ENCODE measurements around the gene RAB11FIP3.
A peak's percentile ranks its signal among the peaks of the same experiment; 100 is the strongest.

Gene RAB11FIP3

GRCh38 chr16:424623-425081, 797 bp upstream of the RAB11FIP3 start:
- POLR2A ChIA-PET (ENCODE audit: low non-redundant PET) = interaction anchor here (1.2 kb wide), 1 partner anchor 23 kb away, joined by 6 read pairs; the partner anchor contains the start of gene DECR2
- CTCF ChIA-PET = interaction anchor here (0.6 to 1.2 kb wide), 5 partner anchors 9 to 144 kb away, joined by 3 to 7 read pairs (median 3); partner anchors contain the start of gene ARHGDIG
- TF ChIP-seq, protein P1, sequence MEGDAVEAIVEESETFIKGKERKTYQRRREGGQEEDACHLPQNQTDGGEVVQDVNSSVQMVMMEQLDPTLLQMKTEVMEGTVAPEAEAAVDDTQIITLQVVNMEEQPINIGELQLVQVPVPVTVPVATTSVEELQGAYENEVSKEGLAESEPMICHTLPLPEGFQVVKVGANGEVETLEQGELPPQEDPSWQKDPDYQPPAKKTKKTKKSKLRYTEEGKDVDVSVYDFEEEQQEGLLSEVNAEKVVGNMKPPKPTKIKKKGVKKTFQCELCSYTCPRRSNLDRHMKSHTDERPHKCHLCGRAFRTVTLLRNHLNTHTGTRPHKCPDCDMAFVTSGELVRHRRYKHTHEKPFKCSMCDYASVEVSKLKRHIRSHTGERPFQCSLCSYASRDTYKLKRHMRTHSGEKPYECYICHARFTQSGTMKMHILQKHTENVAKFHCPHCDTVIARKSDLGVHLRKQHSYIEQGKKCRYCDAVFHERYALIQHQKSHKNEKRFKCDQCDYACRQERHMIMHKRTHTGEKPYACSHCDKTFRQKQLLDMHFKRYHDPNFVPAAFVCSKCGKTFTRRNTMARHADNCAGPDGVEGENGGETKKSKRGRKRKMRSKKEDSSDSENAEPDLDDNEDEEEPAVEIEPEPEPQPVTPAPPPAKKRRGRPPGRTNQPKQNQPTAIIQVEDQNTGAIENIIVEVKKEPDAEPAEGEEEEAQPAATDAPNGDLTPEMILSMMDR (conservative IDR thresholded peaks at IDR 0.05; ENCODE audit: low read depth) = no peak
- peak overlapping the region; percentile 100 for H3K27ac ChIP-seq
- DNase-seq (ENCODE audit: low spot score) = no peak

DNA sequence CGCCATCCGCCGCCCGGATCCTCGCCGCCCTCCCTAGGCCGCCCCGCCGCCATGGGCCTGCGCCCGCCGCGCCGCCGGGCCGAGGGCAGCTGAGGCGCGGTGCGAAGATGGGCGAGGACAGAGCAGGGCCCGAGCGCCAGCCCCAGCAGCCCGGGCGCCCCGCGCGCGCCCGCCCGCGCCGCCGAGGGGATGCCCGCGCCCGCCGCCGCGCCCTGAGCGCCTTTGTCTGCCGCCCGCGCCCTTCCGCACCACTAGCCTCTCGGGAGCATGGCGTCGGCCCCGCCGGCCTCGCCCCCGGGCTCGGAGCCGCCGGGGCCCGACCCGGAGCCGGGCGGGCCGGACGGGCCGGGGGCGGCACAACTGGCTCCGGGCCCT, 278 bp downstream of the RAB11FIP3 start:
- H3K27ac ChIP-seq = peak overlapping the region; percentile 100
- ChIA-PET POLR2A (ENCODE audit: low non-redundant PET) (interaction anchor here (0.6 kb wide), 1 partner anchor 1624 kb away, joined by 3 read pairs; no protein-coding TSS in a partner anchor), CTCF (interaction anchor here (0.5 to 1.2 kb wide), 4 partner anchors 23 to 132 kb away, joined by 3 to 5 read pairs (median 4); partner anchors contain the start of gene DECR2)
- DNase-seq (ENCODE audit: low spot score) = peak; percentile 19
- TF ChIP-seq, protein P1 (conservative IDR thresholded peaks at IDR 0.05; ENCODE audit: low read depth) = no peak

DNA sequence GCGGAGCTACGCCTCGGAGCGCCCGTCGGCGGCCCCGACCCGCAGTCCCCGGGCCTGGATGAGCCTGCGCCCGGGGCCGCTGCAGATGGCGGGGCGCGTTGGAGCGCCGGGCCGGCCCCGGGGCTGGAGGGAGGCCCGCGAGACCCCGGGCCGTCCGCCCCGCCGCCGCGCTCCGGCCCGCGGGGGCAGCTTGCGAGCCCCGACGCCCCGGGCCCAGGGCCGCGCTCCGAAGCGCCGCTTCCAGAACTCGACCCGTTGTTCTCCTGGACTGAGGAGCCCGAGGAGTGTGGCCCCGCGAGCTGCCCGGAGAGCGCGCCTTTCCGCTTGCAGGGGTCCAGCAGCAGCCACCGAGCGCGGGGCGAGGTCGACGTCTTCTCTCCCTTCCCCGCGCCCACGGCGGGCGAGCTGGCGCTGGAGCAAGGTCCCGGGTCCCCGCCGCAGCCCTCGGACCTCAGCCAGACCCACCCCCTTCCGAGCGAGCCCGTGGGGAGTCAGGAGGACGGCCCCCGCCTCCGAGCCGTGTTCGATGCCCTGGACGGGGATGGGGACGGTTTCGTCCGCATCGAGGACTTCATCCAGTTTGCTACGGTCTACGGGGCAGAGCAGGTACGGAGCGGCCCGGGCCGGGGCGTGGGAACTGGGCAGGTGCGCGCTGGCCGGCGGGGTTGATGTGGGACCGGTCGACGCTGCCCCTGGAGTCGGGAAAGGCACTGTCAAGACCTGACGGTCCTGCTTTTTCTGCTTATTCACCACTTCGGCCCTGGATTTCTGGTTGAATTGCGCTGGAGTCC, 861 bp downstream of the RAB11FIP3 start:
- H3K27ac ChIP-seq = peak overlapping the region; percentile 100
- ChIA-PET POLR2A (ENCODE audit: low non-redundant PET) (no interaction called here), CTCF (interaction anchor here (0.5 to 1.2 kb wide), 4 partner anchors 24 to 131 kb away, joined by 3 to 5 read pairs (median 4); partner anchors contain the start of gene DECR2)

DNA sequence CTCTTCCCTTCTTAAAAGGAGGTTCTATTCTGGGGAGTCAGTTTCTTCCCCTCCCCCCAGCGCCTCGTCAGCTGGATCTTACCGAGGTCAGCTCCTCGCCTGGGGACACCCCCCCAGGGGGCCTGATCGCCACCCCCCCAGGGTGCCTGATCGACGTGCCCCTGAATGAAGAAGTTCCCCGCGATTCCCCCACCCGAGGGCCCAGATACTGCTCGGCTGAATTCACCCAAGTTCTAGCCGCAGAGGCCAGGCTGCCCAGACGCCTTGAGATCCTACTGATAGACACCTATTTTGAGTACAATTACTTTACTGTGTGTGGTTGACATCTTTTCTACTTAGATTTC, 1.4 kb downstream of the RAB11FIP3 start:
- H3K27ac ChIP-seq = peak overlapping the region; percentile 100
- CTCF ChIA-PET = interaction anchor here (1.2 kb wide), 1 partner anchor 25 kb away, joined by 5 read pairs; the partner anchor contains the start of gene DECR2
- DNase-seq (ENCODE audit: low spot score) = no peak
- TF ChIP-seq, protein P1 (conservative IDR thresholded peaks at IDR 0.05; ENCODE audit: low read depth) = no peak
- POLR2A ChIA-PET (ENCODE audit: low non-redundant PET) = no interaction called here

More for the DNA sequence above, 861 bp downstream of the RAB11FIP3 start:
- DNase-seq (ENCODE audit: low spot score) = peak; percentile 19
- TF ChIP-seq, protein P1 (conservative IDR thresholded peaks at IDR 0.05; ENCODE audit: low read depth) = no peak

DNA sequence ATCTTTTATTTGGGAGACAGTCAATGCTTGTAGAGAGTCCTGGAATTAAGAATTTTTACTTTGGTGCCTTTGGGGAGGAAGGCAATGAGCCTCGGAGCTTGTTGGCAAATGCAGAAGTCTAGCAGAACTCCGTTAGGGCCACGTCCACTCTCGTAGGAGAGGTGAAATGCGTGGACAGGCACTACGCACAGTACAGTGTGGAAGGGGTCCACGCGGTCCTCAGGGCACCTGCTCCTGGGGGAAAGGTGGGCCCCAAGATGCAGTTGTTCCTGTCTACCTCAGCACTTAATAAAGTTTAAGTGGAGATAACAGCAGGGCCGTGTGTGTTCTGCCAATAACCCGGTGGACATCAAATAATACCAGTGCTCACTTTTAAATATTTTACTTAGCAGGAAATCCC, 1.8 kb downstream of the RAB11FIP3 start:
- ChIA-PET POLR2A (ENCODE audit: low non-redundant PET) (no interaction called here), CTCF (no interaction called here)
- TF ChIP-seq, protein P1 (conservative IDR thresholded peaks at IDR 0.05; ENCODE audit: low read depth) = no peak
- peak overlapping the region; percentile 100 for H3K27ac ChIP-seq
- DNase-seq (ENCODE audit: low spot score) = no peak

- TF ChIP-seq, protein P1 (conservative IDR thresholded peaks at IDR 0.05; ENCODE audit: low read depth) = no peak
- no peak overlapping the region for H3K27ac ChIP-seq
- POLR2A ChIA-PET (ENCODE audit: low non-redundant PET) = no interaction called here
- no peak for DNase-seq (ENCODE audit: low spot score)
- CTCF ChIA-PET = interaction anchor here (0.6 kb wide), 1 partner anchor 333 kb away, joined by 3 read pairs; no protein-coding TSS in a partner anchor
Measured at GRCh38 chr16:430904-431303, 5.5 kb downstream of the RAB11FIP3 start.
